Pancreas (tissue), 10 donors: ENCODE results near the gene MKNK1. TPM values are rescaled to one million over a fixed set of nuclear protein-coding genes. Genes with fewer than 3 reads are reported as not detected.

ENCODE experiments used
- ATAC-seq, 4 donors: fragments of 200-7000 bp; cut with Tn5 transposase; one replicate each; pipeline versions ENCODE4 v1.8.0 to v1.9.1; 2020; ENCODE audit warnings: mild to moderate bottlenecking in 4 of 4, moderate library complexity in 4 of 4
- DNase-seq, 6 donors: peaks; one replicate each; pipeline ENCODE4 v3.0.0-alpha.2; 2020
- FAIRE-seq: peaks from 2 replicates; lab custom pipeline; 2012; peaks lifted over from hg19 to GRCh38; lab: Jason Lieb, UNC
- H3K27ac ChIP-seq, 4 donors: fragments of 200-600 bp; sonication (generic); 1 replicate in 3 of 4; 2 replicates in 1 of 4; pipeline versions ENCODE4 v1.5.0 to v1.8.0; 2020
- H3K27me3 ChIP-seq, 4 donors: fragments of 200-600 bp; one replicate each; pipeline ENCODE4 v1.8.0; 2021
- H3K36me3 ChIP-seq, 3 donors: fragments of 200-600 bp; sonication (generic) in 1 of 3; one replicate each; pipeline versions ENCODE4 v1.5.0 to v1.8.0; 2020 to 2021
- H3K4me1 ChIP-seq, 3 donors: fragments of 200-600 bp; one replicate each; pipeline ENCODE4 v1.8.0; 2021
- H3K4me3 ChIP-seq, 4 donors: fragments of 200-600 bp; sonication (generic) in 2 of 4; one replicate each; pipeline versions ENCODE4 v1.5.0 to v1.8.0; 2020 to 2021
- H3K9me3 ChIP-seq, 4 donors: fragments of 200-600 bp; one replicate each; pipeline ENCODE4 v1.8.0; 2021
- CTCF ChIP-seq, 4 donors: fragments of 200-600 bp; sonication (generic) in 3 of 4; IDR thresholded peaks; one replicate each; pipeline versions ENCODE4 v1.5.0 to v1.8.0; 2021; ENCODE audit warnings: antibody characterized with exemption in 4 of 4
- WGBS, 2 donors: extraction: QIAGEN DNeasy Blood & Tissue Kit; methylation state at CpG; one replicate each; pipeline ENCODE4 v1.1.7; 2013; 5-methylcytosine and 5-hydroxymethylcytosine counted together
- intact Hi-C, 3 donors: fragments of 100-400 bp; cut with DNase I; formaldehyde crosslinking; loops; one replicate each; pipeline versions ENCODE4 v1.11.1 to v1.14.2; 2022
- polyA plus RNA-seq, 2 donors: library from polyadenylated mRNA; stranded (reverse); fragments of 200-250 nt; gene quantifications; one replicate each; pipeline ENCODE4 v1.2.3, GENCODE V29; 2013
- total RNA-seq, 6 donors: library from RNA; stranded (reverse); fragmentation: NEBNext Ultra II Directional in 4 of 6; extraction: Animal tissue kit (Norgen Biotek cat#: 25700) in 4 of 6; gene quantifications; one replicate each; pipeline versions ENCODE4 v1.2.1 to v1.2.4, GENCODE V29; 2021 to 2023
- donor health status: healthy with polysubstance abuse.
- donor health status: DM: no; HTN: no; CAD: no; lungs with moderate emphysema.
- donor health status: DM: no; HTN: no; CAD: no.
- donor health status: control.
- donor health status: control.
- donor health status: Bipolar disorder and iron deficiency.
- donor health status: DM: yes; HTN: yes; CAD: no.
- donor health status: DM: no; HTN: no; CAD: no.
- donor health status: DM: no; HTN: no; CAD: no.
- donor health status: DM: yes; HTN: yes; CAD: no.

Gene MKNK1
- total and polyA plus RNA-seq, 8 donors: 44.9 to 172 (median 103) TPM

DNA sequence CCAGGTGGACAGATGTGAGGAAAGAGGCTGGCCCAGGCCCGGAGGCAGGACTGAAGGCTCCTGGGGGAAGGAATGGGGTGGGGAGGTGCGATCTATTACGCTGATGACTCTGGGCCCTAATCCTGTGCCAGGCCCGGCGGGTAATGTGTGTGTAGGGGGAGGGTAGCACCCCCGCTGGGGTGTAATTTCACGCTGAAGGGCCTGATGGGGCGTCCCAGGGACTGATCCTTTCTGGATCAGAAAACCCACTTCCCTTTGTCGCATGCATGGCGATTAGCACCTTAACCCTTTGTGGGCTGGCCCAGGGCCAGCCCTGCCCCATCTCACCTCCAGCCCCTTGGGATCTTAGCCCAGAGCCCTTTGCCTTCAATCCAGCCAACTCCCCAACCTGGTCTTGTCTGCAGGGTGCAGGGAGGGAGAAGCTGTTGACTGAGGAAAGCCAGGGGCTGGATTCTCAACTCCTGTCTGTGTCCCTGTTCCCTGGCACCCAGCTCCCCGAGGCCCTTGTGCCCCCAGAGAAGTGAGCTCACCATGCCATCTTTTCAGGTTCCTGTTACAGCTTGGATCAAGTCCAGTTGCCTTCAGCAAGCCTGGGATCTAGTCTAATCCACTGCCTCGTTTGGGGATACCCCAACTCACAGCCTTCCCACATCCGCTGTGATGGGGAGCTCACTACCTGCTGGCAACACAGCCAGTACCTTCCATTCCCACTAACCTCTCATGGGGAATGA is 78.7 kb downstream of the MKNK1 start:
- WGBS, 2 donors: 82 to 86% methylated on average over 13 of the region's 13 CpGs

GRCh38 chr1:46524843-46525242 is 79.2 kb downstream of the MKNK1 start:
- 71 to 83% methylated on average over 5 of the region's 5 CpGs for WGBS, 2 donors
- no peaks in the 10 kb centered on the region for H3K4me1 ChIP-seq
- H3K27ac ChIP-seq: no peak overlapping the region
- no peaks in the 10 kb centered on the region for H3K27me3 ChIP-seq
- intact Hi-C loops: loop anchor here in 1 of 3 donors (5.0 kb wide), 1 partner anchor 43 kb away; no protein-coding TSS in a partner anchor
- no peaks in the 10 kb centered on the region for H3K9me3 ChIP-seq
- DNase-seq (no peak), FAIRE-seq (no peak), ATAC-seq (no peak)
- H3K36me3 ChIP-seq: no peaks in the 10 kb centered on the region
- no peak overlapping the region for H3K4me3 ChIP-seq
- no peak for TF ChIP-seq CTCF (IDR thresholded peaks at IDR 0.05)

More for the DNA sequence above, 78.7 kb downstream of the MKNK1 start:
- Histone ChIP-seq H3K9me3 (no peaks in the 10 kb centered on the region), H3K27ac (no peak overlapping the region), H3K36me3 (no peaks in the 10 kb centered on the region), H3K4me3 (no peak overlapping the region), H3K27me3 (no peaks in the 10 kb centered on the region), H3K4me1 (no peaks in the 10 kb centered on the region)
- DNase-seq: peak in 1 of 6 donors; percentile 40
- TF ChIP-seq CTCF (IDR thresholded peaks at IDR 0.05): no peak
- no peak for FAIRE-seq
- intact Hi-C loops: loop anchor here in 1 of 3 donors (5.0 kb wide), 1 partner anchor 43 kb away; no protein-coding TSS in a partner anchor
- no peak for ATAC-seq

DNA sequence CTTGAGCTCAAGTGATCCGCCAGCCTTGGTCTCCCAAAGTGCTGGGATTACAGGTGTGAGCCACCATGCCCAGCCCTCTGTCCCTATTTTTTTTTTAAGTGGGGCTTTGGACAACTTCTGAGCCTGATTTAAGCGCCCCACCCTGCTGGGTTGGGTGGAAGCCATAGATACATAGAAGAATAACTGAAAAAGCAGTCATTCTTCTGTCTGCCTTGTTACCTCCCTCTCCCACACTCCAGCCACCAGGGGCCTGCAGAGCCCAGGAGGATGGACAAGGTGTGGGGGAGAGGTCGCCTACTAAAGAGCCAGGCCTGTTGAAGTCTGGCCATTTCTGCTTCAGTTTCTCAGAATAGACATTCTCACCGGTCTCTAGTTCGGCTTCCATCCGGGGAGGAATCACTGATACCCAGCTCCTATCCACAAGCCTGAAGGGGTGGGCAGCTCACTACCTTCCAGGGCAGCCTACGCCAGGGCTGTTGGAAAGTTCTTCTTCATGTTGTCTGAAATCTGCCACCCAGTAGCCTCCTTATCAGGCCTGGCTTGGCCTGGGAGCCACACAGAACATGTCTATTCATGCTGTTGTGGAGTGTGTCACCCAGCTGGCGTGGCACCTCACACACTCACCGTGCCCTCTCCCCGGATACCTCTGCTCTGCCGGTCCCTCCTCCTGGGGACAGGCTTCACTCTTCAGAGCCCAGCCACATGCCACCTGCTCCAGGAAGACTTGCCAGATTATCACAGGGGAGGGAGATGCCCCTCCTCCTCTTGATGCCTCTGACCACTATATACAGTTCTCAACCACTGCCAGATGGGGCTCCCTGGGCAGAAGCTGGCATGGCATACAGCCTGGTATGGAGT is 80.3 kb downstream of the MKNK1 start:
- FAIRE-seq: no peak
- no peaks in the 10 kb centered on the region for H3K27me3 ChIP-seq
- peak in 1 of 6 donors; percentile 29 for DNase-seq
- no peak overlapping the region for H3K4me3 ChIP-seq
- no peaks in the 10 kb centered on the region for H3K9me3 ChIP-seq
- intact Hi-C loops: no loop called here
- 88 to 90% methylated on average over 11 of the region's 11 CpGs for WGBS, 2 donors
- H3K4me1 ChIP-seq: no peaks in the 10 kb centered on the region
- no peak for TF ChIP-seq CTCF (IDR thresholded peaks at IDR 0.05)
- no peak for ATAC-seq
- no peak overlapping the region for H3K27ac ChIP-seq
- no peaks in the 10 kb centered on the region for H3K36me3 ChIP-seq

GRCh38 chr1:46522969-46523320 is 81.1 kb downstream of the MKNK1 start:
- Histone ChIP-seq H3K4me1 (no peaks in the 10 kb centered on the region), H3K9me3 (no peaks in the 10 kb centered on the region), H3K4me3 (no peak overlapping the region), H3K36me3 (no peaks in the 10 kb centered on the region), H3K27me3 (no peaks in the 10 kb centered on the region), H3K27ac (peak overlapping the region in 1 of 4 donors; percentile 48)
- DNase-seq (peak in 1 of 6 donors; percentile 38), FAIRE-seq (no peak), ATAC-seq (no peak)
- no peak for TF ChIP-seq CTCF (IDR thresholded peaks at IDR 0.05)
- WGBS, 2 donors: 83 to 85% methylated on average over 13 of the region's 13 CpGs
- intact Hi-C loops: no loop called here
